BJ (cell line): Measurements from ENCODE around the gene SLC25A15. TPM values are rescaled to one million over a fixed set of nuclear protein-coding genes. Genes with fewer than 3 reads are reported as not detected.
"Not testable (repeated sequence)": the region's sequence is repeated elsewhere in the genome, so short reads cannot be mapped to it uniquely, and the experiment has no call there.

Experiments
- CTCF ChIA-PET: fragments of 350-600 bp; formaldehyde crosslinking; extraction: SDS; loops from one replicate; lab custom pipeline; 2021; ENCODE audit warnings: antibody characterized with exemption, inconsistent platforms; lab: Yijun Ruan, JAX
- POLR2A ChIA-PET: fragments of 300-600 bp; sonication (Branson Sonifier 250); formaldehyde crosslinking; extraction: SDS; loops from one replicate; lab custom pipeline; 2021; ENCODE audit warnings: antibody characterized with exemption; lab: Charles Lee
- DNase-seq: peaks from one replicate; pipeline ENCODE4 v3.0.0-alpha.2; 2011; ENCODE audit warnings: low read depth
- H3K27me3 ChIP-seq: 2 replicates; pipeline ENCODE4 v1.6.0; 2011; ENCODE audit warnings: low read length; ENCODE audit not compliant: control insufficient read depth, insufficient read depth
- H3K36me3 ChIP-seq: 2 replicates; pipeline ENCODE4 v1.5.1; 2011; ENCODE audit warnings: low read length; ENCODE audit not compliant: control insufficient read depth, insufficient read depth
- H3K4me3 ChIP-seq: 2 replicates; pipeline ENCODE4 v1.5.1; 2011; ENCODE audit warnings: low read depth, mild to moderate bottlenecking, control low read depth, low read length
- polyA plus RNA-seq: library from polyadenylated mRNA; depleted of rRNA; stranded (reverse); fragments of >200 nt; gene quantifications from 2 replicates; pipeline ENCODE4 v1.2.3, GENCODE V29; 2011
- TF ChIP-seq, protein P1 (sequence below): IDR thresholded peaks from 2 replicates; pipeline ENCODE4 v1.5.1; 2011; ENCODE audit warnings: low read depth, mild to moderate bottlenecking, control low read depth, inconsistent platforms, low read length, moderate library complexity; ENCODE audit not compliant: insufficient read depth

The SLC25A15 gene
- polyA plus RNA-seq, 1 experiment, result 4.7 TPM

DNA sequence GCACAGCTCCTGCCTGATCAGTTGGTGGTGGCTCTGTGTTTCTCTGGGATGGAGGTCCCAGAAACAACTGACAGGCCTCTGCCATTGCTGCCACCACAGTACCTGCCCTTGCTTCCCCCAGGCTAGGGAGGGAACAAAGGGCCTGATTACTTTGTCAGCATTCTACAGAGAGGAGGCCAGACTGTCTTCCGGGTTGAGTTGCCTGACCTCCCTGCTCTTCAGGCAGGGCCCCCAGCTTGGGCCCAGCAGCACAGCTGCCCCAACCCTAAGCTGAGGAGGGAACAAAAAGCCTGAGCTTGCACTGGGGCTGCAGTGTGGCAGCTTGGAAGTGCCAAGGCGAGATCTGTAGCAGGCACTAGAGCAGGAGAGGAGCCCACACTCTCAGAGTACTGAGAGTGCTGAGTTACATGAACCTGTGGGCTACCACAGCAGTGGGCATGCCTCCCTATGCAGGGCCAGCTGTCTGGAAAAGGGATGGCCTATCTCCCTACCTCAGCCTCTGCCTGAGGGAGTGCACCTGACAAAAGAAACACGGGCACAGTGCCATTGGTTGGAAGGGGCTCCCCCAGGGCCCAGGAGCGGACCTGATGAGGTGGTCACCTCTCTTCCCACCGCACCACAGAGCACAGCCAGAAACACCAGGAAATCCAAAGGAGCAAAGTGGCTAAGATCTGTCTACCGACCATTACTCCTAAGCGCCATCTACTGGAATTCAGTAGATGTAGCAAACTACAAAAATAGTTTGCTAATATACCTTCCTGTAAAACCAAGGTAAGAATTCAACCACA is 24.4 kb downstream of the SLC25A15 start:
- ChIA-PET CTCF (interaction anchor here (0.9 to 2.3 kb wide), 5 partner anchors 16 to 41 kb away, joined by 3 to 8 read pairs (median 3); no protein-coding TSS in a partner anchor), POLR2A (no interaction called here)
- H3K27me3 ChIP-seq, result no peaks in the 10 kb centered on the region
- TF ChIP-seq, protein P1, sequence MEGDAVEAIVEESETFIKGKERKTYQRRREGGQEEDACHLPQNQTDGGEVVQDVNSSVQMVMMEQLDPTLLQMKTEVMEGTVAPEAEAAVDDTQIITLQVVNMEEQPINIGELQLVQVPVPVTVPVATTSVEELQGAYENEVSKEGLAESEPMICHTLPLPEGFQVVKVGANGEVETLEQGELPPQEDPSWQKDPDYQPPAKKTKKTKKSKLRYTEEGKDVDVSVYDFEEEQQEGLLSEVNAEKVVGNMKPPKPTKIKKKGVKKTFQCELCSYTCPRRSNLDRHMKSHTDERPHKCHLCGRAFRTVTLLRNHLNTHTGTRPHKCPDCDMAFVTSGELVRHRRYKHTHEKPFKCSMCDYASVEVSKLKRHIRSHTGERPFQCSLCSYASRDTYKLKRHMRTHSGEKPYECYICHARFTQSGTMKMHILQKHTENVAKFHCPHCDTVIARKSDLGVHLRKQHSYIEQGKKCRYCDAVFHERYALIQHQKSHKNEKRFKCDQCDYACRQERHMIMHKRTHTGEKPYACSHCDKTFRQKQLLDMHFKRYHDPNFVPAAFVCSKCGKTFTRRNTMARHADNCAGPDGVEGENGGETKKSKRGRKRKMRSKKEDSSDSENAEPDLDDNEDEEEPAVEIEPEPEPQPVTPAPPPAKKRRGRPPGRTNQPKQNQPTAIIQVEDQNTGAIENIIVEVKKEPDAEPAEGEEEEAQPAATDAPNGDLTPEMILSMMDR, result peak; percentile 54
- peaks cover 4% of the 10 kb centered on the region for H3K36me3 ChIP-seq
- DNase-seq, result no peak
- H3K4me3 ChIP-seq, result no peak overlapping the region

DNA sequence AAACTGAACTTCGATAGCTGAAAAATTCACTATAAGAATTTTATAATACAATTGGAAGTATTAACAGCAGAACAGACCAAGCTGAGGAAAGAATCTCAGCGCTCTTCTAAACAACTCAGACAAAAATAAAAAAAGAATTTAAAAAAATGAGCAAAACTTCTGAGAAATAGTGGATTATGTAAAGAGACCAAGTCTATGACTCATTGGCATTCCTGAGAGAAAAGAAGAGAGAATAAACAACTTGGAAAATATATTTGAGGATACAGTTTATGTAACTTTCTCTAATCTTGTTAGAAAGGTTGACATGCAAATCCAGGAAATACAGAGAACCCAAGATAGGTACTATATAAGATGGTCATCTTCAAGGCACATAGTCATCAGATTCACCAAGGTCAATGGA is 25.4 kb downstream of the SLC25A15 start:
- DNase-seq, result no peak

DNA sequence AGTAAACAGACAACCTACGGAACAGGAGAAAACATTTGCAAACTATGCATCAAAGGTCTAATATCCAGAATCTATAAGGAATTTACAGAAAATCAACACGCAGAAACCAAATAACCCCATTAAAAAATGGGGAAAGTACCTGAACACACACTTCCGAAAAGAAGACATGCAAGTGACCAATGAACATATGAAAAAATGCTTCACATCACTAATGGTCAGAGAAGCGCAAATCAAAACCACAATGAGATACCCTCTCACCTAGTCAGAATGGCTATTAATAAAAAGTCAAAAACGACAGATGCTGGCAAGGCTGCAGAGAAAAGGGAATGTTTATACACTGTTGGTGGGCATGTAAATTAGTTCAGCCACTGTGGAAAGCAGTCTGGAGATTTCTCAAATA is 29.5 kb downstream of the SLC25A15 start:
- no peak for DNase-seq
- H3K27me3 ChIP-seq, result no peaks in the 10 kb centered on the region
- ChIA-PET POLR2A (no interaction called here), CTCF (interaction anchor here (1.3 kb wide), 1 partner anchor 41 kb away, joined by 3 read pairs; no protein-coding TSS in a partner anchor)
- TF ChIP-seq, protein P1, result no peak
- no peak overlapping the region for H3K4me3 ChIP-seq
- H3K36me3 ChIP-seq, result no peaks in the 10 kb centered on the region; the same call in 1 of the 2 replicates

More for the DNA sequence above, 25.4 kb downstream of the SLC25A15 start:
- POLR2A ChIA-PET, result no interaction called here
- CTCF ChIA-PET, result interaction anchor here (0.7 to 2.3 kb wide), 7 partner anchors 16 to 146 kb away, joined by 3 to 8 read pairs (median 3); no protein-coding TSS in a partner anchor
- no peaks in the 10 kb centered on the region for H3K27me3 ChIP-seq
- no peak overlapping the region for H3K4me3 ChIP-seq
- TF ChIP-seq, protein P1, result no peak
- peaks cover 4% of the 10 kb centered on the region for H3K36me3 ChIP-seq

DNA sequence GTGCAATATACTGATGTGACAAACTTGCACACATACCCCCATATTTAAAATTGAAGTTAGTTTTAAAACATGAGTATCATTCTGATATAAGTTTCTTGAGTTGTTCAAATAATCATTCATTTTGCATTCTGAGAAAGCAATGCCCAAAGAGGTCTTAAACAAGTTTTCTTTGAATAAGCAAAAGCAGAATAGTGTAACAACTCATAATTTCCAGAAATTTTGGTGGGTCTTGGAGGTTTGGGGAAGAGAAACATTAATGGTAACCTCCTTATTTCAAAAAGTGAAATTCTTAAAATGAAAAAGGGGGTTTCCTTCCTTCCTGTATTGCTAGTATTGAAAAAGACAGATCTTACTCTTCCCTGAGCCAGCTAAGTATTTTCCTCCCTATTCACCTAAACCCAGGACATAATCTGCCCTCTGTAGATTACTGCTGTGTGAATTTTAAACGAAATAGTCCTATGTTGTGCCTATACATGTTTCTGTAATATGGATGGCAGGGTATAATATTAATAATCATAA is 30.4 kb downstream of the SLC25A15 start:
- H3K36me3 ChIP-seq, result no peaks in the 10 kb centered on the region
- no peak for DNase-seq
- ChIA-PET CTCF (interaction anchor here (0.7 to 1.3 kb wide), 2 partner anchors 22 to 42 kb away, joined by 3 to 4 read pairs; no protein-coding TSS in a partner anchor), POLR2A (no interaction called here)
- TF ChIP-seq, protein P1, result no peak
- H3K4me3 ChIP-seq, result no peak overlapping the region
- no peaks in the 10 kb centered on the region for H3K27me3 ChIP-seq

DNA sequence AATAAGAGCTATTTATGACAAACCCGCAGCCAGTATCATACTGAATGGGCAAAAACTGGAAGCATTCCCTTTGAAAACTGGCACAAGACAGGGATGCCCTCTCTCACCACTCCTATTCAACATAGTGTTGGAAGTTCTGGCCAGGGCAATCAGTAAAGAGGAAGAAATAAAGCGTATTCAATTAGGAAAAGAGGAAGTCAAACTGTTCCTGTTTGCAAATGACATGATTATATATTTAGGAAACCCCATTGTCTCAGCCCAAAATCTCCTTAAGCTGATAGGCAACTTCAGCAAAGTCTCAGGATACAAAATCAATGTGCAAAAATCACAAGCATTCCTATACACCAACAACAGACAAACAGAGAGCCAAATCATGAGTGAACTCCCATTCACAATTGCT is 50.3 kb downstream of the SLC25A15 start:
- CTCF ChIA-PET, result interaction anchor here (0.5 kb wide), 1 partner anchor 25 kb away, joined by 3 read pairs; no protein-coding TSS in a partner anchor
- H3K27me3 ChIP-seq, POLR2A ChIA-PET, DNase-seq, H3K36me3 ChIP-seq, H3K4me3 ChIP-seq: not testable (repeated sequence)

DNA sequence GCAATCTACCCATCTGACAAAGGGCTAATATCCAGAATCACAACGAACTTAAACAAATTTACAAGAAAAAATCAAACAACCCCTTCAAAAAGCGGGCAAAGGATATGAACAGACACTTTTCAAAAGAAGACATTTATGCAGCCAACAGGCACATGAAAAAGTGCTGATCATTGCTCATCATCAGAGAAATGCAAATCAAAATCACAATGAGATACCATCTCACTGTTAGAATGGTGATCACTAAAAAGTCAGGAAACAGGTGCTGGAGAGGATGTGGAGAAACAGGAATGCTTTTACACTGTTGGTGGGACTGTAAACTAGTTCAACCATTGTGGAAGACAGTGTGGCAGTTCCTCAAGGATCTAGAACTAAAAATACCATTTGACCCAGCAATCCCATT is 51.5 kb downstream of the SLC25A15 start:
- H3K36me3 ChIP-seq, POLR2A ChIA-PET, H3K27me3 ChIP-seq, H3K4me3 ChIP-seq, CTCF ChIA-PET, DNase-seq: not testable (repeated sequence)
